GM21737 (cell line): Measurements from ENCODE around the gene DNAH5.
"Not testable (repeated sequence)": the region's sequence is repeated elsewhere in the genome, so short reads cannot be mapped to it uniquely, and the experiment has no call there.

Experiments used
- ATAC-seq: cut with Tn5 transposase; IDR thresholded peaks from one replicate; pipeline ENCODE4 v1.9.1; 2021; ENCODE audit warnings: mild to moderate bottlenecking, moderate library complexity; ENCODE audit not compliant: unreplicated experiment

DNAH5 gene

GRCh38 chr5:13833440-13833839 lies 111.0 kb downstream of the DNAH5 start:
- no peak for ATAC-seq

DNA sequence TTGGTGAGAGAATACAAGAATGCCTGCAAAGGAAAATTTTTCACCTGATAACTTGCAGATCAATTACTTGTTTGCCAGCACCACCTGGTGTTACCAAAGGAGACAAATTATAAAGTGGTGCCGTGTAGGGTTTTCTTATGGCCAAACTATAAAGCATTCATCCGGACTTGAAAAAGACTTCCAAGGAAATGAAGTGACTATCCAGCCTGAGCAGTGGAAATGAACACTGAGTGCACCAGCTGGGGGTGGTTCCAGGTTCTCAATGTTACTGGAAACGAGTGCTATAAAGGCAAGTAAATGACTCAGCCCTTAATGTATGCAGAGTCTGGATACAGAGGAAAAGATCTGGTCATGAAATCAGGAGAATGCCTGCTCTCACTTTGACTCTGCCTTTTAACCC lies 113.1 kb downstream of the DNAH5 start:
- ATAC-seq: no peak

- no peak for ATAC-seq
Observed at GRCh38 chr5:13830536-13830935, 114.0 kb downstream of the DNAH5 start.

DNA sequence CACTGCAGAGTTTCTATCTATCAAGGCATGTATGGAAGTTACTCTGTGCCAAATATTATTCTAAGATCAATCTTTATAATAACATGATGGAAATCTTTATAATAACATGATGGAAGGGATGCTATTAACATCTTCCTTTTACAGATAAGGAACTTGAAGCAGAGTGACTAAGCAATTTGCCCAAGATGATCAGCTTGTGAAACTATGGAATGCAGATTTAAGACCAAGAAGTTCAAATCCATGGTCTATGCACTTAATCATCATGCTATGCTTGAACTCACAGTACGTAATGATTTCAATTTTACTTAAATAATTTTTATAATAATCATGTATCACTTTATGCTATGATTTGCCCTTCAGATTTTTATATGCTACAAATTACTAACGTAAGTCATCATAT lies 123.1 kb downstream of the DNAH5 start:
- ATAC-seq: no peak

DNA sequence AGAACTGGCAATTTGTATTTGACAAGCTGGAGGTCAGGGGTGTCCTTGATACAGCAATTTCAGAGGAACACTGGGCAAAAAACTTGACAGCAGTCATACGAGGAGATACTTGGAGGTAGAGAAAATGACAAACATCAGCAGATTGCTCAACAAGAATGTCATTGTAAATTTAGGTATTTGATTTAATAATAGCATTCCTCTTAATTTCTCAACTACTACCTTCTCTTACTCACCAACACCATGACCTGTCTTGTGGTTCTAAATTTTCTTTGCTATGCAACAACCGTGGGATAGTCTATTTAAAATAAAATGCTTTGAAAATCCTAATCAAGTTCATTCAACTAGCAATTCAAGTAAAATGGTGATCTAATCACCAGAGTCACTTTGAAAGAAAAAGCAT lies 128.4 kb downstream of the DNAH5 start:
- ATAC-seq: no peak

- ATAC-seq: no peak
Observed at GRCh38 chr5:13814301-13814700, 130.2 kb downstream of the DNAH5 start.

- no peak for ATAC-seq
Observed at GRCh38 chr5:13809921-13810320, 134.6 kb downstream of the DNAH5 start.

DNA sequence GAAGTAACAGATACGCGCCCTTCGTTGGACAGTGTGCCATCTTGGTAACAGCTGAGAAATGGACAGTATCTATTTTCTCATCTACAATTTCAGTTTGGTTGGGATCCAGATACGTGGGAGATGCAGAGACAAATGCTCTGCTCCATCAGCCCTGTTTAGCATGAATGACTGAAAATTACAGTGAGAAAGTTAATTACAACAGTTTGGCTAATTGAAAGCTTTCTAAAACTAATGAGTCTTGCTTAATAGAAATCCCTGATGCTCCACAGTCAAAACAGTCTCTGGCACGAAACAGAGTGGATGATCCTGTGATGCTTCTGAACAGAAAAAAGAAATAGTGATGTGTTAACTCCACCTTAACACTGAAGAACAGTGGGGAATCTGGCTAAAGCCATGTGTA lies 140.2 kb downstream of the DNAH5 start:
- ATAC-seq: no peak

DNA sequence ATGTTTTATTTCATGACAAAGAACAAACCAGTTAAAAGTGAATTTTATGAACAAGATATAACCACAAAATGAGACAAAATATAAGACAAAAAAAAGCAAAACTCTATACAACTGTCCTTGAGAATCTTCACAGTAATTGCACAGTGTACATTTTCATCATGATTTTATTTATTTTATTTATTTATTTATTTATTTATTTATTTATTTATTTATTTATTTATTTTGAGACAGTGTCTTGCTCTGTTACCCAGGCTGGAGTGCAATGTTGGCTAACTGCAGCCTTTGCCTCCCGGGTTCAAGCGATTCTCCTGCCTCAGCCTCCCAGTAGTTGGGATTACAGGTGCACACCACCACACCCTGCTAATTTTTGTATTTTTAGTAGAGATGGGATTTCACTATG lies 145.9 kb downstream of the DNAH5 start:
- not testable (repeated sequence) for ATAC-seq

- no peak for ATAC-seq
Observed at GRCh38 chr5:13785781-13786415, 158.6 kb downstream of the DNAH5 start.

DNA sequence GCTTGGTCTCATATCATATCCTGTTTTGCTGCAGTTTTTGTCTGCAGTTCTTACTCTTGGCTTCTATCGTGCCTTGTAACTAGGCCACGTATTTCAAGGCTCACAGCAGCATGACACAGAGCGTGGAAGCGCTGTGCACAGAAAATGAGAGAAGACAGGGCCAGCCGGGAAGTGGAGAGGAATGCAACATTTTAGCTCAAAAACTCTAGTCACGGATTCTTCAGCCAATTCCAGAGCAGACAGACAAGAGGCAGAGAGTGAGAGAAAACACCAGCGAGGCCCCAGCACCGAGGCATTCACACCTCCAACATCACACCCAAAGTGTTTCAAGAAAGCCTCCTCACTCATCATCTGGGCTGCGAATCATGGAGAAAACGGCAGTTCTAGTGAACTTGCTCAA lies 160.8 kb downstream of the DNAH5 start:
- ATAC-seq: no peak

DNA sequence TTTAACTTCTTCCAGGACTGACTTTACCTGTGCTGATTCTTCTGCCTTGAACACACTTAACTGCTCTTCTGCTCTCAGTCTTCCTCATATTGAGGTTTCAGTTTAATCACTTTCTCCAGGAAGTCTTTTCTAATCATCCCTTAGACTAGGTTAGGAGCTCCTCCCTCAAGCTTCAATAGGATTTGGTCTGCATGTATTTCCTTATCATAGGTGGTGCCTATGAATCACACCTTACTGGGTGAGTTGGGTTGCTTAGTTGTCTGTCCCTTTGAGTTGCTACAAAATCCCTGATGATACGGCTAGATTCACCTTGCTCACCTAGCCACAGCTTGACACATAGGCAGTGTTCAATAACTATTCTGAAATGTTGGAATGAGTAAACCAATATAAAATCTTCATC lies 164.4 kb downstream of the DNAH5 start:
- no peak for ATAC-seq

DNA sequence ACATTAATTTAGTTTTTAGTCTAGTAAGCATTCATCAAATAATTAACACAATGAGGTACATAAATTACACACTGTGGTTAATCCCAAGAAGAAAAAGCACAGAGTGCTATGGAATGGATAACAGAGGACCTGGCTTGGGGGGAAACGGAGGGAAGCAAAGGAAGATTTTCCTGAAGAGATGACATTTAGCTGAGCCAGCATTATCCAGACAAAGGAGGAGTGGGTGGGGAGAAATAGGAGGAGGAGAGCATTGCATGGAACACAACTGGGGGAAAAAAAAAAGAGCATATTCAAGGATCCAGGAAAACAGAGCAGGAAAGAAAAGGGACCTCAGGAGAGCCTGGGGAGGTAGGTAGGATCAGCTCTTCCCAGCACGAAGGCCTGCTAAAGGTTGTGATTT lies 170.8 kb downstream of the DNAH5 start:
- no peak for ATAC-seq

GRCh38 chr5:13771011-13771571 lies 173.4 kb downstream of the DNAH5 start:
- ATAC-seq: no peak

- ATAC-seq: no peak
Observed at GRCh38 chr5:13766236-13766635, 178.3 kb downstream of the DNAH5 start.

DNA sequence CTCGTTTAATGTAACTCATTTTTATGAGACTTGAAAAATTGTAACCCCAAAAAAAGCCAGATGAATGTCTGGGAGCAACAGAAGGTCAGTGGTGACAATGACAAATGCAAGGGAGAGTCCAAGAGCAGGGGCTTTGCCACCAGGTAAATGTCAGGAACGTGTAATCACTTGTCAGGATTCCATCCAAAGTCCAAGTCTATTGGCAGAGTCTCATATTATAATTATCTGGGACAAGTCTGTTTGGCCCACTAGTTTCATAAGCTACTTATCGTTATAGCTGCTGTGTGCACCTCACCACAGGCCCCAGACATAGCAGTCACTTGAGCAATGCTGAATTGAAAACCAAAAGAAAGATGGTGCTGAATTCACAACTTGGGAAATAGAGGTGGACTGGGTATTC lies 180.8 kb downstream of the DNAH5 start:
- no peak for ATAC-seq

DNA sequence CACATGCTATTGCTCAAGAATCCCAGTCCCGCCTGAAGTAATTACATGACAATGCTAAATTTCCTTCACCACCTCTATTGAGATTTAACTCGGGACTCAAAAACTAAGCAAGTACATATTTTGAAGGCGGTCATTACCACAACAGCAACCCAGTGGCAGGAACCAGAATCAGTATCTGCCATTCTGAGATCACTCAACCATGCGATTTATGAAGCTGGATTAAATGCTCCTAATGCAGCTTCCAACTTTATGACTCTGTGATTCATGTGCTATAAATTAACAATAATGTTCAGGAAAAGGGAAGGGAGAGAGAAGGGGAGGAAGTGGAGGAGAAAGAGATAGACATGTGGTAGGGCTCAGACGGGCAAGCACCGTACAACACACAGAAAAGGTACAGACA lies 194.7 kb downstream of the DNAH5 start:
- ATAC-seq: no peak

DNA sequence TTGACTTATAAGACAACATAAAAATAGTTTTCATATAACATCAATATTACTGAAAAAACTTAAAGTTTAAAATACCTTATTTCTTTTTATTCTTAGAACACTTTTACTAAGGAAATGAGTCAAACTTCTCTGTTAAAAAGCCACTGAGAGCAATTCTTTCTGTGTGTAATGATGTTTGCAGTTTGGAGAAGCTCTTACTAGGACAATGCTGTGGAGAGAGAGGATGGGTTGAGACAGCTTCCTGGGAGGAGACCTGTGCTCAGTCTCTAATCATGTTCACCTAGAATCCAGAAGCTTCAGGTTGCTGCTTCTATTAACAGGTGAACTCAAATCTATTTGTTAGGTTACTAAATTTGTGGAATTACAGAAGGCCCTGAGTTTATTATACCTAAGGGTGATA lies 198.5 kb downstream of the DNAH5 start:
- no peak for ATAC-seq

- no peak for ATAC-seq
Observed at GRCh38 chr5:13745508-13745907, 199.0 kb downstream of the DNAH5 start.

DNA sequence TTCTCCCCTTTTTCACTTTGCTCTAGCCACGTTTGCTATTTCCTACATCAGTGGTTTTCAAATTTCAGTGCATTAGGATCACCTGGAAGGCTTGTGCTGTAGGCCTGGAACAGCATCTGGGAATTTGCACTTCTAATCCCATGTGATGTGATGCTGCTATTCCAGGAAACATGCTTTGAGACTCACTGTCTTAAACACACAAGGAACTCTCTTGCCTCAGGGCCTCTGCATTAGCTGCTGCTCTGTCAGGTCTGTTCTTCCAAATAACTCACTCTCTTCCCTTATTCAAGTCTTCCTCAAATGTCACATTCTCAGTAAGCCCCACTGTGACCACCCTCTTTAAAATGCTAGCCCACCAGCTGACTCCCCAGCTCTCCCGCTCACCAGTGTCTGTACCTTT lies 204.0 kb downstream of the DNAH5 start:
- no peak for ATAC-seq

- ATAC-seq: no peak
Observed at GRCh38 chr5:13739479-13739878, 205.0 kb downstream of the DNAH5 start.

DNA sequence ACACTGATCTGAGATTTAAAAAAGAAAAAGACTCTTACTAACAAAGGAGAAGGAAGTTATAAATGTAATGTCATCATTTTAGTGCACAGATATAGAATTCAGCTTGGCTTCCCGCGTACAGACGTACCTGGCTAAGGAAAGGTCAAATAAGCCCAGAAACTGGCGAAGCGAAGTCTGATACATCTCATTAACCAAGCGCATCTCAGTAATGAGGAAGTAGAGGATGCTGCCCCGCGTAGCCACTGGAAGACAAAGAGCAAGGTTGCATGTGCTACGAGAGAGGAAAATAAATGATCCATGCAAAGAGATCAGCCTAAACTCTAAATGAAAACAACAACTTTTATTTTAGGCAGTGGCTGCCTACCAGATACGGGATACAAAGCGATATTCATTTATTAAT lies 208.8 kb downstream of the DNAH5 start:
- no peak for ATAC-seq

DNA sequence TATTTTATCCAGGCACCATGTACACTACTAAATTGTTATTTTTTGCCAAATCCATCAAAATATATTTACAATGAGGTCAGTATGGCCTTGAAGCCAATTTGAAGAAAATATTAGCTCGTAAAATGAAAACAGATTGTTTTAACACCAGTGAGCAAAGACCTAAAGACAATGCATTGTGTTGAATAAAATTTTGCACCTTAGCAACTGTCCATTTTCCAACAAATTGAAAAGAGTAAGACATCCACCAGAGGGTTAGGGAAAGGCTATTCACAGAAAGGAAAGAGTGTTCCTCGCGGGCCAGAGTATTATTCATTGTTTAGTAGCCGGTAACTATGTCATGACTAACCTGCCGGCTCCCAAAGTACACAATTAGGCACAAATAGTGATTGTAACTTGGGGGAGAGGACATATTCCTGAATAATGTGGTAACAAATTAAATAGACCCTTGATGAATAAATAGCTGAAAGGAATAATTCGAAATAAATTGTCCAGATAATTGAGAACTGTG lies 213.3 kb downstream of the DNAH5 start:
- no peak for ATAC-seq
